HG03045 (cell line): Measurements from ENCODE around the gene TIAM2.

Experiments used
- ATAC-seq: cut with Tn5 transposase; IDR thresholded peaks from one replicate; pipeline ENCODE4 v1.9.1; 2021; ENCODE audit warnings: mild to moderate bottlenecking, moderate library complexity; ENCODE audit not compliant: unreplicated experiment

TIAM2 gene

DNA sequence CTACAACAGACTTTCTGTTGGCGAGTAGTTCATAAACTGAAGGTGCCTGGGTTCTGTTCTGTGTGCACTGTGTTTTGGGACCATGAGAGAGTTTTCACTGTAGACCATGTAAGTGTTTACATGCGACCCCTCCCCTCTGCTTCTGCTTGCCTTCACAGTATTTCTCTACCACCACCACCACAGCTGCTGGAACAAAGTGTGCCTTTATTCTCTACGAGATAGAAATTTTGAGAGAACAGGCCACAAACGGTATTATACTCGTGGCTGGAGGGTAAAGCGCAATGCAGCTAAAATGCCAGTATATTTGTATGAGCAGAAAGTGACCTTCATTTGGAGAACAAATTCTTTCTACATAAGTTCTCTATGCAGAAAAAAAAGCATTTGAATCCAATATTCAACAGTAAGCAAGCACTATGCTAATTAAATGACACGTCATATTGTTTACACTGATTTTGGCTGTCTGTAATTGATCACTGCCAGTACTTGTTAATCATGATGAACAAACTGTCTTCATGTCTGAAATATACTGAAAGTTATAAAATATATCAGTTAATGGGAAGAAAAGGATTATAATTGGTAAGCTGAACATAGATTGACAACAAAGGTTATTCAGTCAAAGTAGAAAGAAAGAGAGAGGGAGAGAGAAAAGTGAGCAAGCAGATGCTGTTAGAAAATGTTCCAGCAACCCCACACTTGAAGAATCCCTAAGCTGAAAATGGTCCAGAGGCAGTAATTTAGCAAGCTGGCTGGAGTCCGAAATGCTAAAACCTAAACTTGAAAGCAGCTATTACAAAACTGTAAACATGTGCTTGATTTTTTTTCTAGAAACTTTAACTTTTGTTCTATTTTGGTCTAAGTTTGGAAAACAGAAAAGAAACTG, 277.5 kb downstream of the TIAM2 start:
- ATAC-seq = no peak

DNA sequence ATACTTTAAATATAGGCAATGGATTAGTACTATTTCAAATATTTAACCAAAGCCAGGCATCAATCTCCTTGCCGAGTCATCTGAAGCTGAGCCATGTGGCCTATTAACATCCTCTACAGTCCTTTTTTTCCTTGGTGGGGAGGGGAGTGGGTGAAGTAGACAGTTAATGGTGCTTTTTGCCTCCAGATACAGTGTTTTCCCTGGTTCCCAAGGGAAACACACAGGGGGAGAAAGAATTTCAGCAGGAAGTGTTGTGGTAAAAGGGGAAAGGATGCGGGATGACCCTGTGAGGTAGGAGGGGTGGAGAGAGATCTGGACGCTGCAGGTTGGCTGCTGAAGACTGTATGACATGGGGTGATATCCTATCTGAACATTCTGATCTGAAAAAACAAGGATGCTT, 278.3 kb downstream of the TIAM2 start:
- no peak for ATAC-seq

DNA sequence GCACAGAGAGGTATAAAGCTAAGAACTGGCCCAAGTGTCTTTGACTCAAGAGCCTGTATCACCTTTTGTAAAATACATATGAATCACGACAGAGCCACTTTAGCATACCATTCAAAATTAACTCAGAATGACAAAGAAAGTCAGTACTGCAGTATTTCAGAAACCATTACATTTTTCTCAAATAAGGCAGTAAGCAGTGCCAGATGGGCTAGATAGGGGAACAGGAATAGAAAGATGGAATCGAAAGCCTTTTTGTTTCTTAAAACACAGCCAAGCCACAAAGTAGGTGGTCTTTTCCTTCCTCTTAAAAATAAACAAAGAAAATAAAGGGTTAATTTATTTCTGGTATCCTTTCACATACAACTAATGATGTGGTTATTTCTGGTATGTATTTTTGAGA, 279.0 kb downstream of the TIAM2 start:
- ATAC-seq = no peak

DNA sequence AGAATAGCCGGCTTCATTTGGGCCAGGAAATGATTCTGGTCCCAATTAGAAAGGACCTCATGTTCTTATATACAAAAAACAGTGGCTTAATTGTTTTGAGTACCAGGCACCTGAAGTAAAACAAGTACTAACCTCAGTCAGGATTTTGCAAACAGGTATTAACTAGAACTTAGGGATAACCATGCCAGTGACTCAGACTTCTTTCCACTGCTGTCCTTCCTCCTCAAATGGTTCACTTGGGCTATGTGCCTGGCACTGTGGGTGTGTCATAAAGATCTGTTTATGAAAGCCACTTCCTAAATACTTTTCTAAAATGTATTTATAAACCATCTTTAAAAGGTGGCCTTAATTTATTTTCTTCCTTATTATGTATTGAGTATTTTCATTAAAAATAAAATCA, 279.4 kb downstream of the TIAM2 start:
- no peak for ATAC-seq

DNA sequence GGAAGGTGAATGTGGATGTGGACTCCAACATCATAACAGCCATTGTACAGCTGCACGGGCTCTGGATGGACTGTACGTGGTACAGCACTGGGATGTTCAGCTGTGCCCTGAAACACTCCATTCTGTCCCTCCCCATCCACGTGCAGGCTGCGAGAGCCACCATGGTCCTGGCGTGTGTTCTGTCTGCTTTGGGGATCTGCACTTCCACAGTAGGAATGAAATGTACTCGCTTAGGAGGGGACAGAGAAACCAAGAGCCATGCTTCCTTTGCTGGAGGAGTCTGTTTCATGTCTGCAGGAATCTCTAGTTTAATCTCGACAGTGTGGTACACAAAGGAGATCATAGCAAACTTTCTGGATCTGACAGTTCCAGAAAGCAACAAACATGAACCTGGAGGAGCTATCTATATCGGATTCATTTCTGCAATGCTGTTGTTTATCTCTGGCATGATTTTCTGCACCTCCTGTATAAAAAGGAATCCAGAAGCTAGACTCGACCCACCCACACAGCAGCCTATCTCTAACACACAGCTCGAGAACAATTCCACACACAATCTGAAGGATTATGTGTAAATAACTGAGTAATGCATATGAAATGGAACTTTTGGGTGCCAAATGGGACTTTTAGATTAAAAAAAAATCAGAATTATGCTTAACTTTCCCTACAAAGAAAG, 280.8 kb downstream of the TIAM2 start:
- no peak for ATAC-seq

DNA sequence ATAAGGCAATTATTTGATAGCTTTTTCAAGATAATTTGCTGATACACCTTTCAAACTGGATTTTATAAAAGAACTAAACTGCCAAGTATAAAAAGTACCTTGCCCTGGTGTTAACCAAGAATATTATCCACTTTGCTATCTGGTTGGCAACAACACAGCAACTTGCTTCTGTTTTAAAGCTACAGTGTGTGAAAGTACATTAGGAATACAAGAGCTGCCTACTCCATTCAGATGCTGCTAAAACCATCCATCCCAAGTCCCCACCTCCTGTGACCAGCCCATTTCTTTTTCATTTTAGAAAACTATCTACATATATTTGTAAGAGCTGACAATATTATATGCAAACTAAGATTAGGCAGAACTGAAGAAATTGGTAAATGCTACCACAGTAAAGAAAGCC, 281.5 kb downstream of the TIAM2 start:
- ATAC-seq = no peak

DNA sequence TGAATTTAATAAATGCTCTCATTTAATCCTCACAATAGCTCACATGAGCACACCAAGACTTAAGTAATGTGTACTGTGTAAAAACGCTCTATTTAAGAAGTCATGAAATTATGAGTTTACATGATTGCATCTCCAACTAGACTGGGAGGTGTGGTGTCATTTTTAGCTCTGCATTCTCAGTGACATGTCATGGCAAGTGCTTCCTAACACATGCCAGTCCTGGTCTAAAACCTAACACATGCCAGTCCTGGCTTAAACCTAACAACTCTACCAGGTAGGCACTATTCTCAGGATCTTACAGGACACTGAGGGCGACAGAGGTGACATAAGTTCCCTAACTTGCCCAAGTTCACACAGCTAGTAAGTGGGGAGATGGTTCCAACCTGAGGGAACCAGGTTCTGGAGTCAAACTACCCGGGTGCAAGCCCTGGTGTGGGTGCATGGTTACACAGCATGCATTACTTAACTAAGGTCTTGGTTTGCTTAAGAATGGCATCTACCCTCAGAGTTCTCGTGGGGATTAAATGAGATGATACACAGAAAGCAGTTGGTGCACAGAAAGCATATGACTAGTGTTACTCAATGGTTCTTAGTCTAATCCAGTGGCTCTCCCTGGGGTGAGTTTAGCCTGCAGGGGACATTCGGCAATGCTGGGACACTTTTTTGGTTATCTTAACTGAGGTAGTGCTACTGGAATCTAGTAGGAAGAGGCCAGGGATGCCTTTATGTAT, 283.4 kb downstream of the TIAM2 start:
- ATAC-seq = no peak

DNA sequence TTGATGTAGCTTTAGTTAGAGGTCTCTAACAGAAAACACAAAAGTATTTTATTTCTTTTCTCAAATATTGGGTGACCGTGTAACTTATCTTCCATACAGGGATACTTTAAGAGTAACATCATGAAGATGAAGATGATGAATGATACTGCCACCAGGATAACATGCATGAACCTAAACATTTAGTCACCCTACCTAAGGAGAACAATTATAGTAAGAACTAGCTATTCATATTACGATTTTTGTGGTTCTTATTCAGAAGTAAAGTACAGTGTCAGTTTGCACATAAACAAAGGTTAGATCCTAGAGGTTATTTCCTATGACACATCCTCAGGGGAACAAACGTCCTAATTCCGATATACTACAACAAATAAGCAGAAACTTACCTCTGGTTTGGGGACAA, 289.7 kb downstream of the TIAM2 start:
- ATAC-seq = no peak

DNA sequence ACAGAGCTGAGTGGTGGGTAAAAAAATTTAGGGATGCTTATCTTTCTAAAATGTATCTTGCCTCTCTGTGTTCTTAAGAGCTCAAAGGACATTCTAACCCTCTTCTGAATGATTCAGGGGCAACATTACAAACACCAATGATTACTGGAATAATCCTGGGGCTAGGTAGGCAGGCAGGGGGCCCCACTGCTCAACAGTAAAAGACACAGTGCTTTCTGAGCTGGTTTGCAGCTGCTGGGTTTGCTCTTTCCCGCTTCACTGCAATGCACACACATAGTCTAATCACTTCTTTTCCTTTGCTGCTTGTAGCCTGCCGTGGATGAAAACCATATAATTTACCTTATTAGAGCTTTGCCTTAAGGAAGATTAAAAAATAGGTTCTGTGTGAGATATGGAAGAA, 292.6 kb downstream of the TIAM2 start:
- ATAC-seq = no peak

DNA sequence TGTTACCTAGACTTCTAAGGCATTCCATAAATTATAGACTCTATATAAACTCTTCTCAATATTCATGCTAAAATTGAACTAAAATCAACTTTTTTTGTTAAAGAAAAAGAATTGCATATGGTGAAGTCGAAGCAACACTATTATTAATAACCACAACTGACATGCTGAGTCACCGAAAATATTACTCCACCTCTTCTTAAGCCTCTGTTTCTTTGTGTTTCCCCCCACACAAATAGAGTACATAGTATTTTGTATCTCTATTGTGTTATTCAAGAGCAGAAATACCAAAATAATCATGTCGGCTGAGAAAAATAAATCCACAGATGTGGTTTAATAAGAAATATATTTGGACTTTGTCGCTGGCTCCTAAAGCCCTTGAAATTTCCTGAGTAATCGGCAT, 295.4 kb downstream of the TIAM2 start:
- no peak for ATAC-seq

DNA sequence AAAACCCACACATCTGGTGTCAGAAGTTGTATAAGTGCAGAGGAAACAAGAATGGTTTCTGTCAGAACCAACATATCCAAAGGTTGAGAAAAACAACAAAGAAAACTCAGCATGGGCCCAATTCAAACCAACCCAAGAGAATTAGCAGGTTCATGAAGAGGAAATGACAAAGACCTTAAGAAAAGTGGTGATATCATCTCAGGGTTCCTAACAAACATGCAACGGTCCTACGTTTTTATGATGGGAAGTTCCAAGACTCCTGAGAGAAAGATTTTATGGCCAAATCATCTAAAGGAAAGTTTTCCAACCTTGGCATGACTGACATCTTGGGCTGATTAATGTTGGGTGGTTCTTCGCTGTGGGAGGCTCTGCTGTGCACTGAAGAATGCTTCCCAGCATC, 296.2 kb downstream of the TIAM2 start:
- ATAC-seq = no peak

DNA sequence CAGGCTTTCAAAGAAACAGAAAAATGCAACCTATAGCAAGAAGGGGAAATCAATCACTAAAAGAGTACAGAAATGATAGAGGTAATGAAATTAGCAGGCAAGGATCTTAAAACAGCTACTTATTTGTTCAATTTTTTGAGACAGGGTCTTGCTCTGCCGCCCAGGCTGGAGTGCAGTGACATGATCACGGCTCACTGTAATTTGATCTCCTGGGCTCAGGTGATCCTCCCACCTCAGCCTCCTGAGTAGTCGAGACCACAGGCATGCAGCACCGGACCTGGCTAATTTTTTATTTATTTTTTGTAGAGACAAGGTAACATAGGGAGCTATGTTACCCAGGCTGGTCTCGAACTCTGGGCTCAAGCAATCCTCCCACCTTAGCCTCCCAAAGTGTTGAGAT, 297.6 kb downstream of the TIAM2 start:
- ATAC-seq = no peak

DNA sequence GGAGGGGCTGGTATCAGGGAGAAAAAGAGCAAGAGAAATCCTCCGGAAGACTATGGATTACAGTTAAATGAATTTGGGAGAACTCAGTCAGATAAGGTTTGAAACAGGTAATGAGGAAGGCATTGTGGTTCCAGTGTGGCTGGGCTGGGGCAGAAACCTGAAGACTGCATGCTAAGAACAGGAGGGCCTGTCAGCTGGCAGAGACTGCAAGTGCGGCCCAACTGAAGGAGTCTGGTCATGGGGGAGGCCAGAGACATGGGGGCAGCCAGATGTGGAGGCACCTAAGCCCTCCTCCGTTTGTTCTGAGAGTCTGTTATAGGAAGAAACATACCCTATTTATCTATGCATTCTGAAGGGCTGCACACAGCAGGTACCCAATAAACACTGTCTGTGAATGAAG, 302.6 kb downstream of the TIAM2 start:
- no peak for ATAC-seq

DNA sequence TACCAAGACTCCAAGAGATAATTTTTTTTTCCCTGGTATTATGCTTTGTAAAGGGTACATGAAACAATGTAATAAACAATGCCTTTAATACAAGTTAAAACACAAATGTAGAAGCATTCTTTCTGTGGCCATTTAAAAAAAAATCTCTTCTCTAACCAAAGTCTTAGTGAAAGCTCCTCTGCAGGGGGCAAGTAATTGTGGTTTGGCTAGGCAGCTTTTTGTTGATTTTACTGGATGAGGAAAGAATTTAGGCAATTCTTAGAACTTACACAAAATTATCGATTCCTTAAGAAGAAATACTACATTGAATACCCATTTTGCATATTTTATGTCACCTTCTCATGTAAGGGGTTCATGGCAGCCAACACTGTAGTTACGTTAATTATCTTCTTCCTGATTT, 306.8 kb downstream of the TIAM2 start:
- ATAC-seq = no peak

DNA sequence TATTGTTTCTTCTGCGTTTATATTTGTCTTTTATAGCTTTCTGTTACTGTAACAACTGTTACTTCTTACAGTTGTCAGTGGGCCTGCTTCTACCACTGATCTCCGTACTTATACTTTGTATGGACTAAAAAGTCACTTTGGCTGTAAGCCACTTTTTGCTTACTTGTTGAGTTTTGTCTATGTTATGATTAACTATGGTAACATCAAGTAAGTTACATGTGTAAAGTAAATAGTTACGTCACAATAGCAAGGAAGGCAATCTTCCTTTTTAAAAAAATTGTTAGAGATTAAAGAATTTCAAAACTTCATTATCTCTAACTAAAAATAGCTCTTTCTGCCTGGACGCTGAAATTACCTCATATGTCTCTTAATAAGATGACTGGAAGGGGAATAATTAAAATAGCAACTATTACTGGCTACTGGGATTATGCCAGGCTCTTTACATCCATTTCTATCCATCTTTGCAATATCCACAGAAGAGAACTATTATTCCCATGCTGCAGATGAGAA, 308.3 kb downstream of the TIAM2 start:
- no peak for ATAC-seq

DNA sequence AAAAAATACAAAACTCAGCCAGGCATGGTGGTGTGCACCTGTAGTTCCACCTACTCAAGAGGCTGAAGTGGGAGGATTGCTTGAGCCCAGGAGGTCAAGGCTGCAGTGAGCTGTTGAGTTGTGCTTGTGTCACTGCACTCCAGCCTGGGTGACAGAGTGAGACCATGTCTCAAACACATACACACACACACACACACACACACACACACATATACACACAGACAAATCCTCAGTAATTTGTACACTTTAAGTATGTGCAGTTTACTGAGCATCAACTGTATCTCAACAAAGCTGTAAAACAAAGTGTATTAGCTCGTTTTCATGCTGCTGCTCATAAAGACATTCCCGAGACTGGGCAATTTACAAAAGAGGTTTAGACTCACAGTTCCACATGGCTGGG, 311.8 kb downstream of the TIAM2 start:
- ATAC-seq = no peak
